Loucy (cell line): ENCODE results near the gene PDE11A.
A peak's percentile ranks its signal among the peaks of the same experiment; 100 is the strongest.

Experiments used
- H2AFZ ChIP-seq: fragments of 200-600 bp; sonication (generic); 2 replicates; pipeline ENCODE4 v1.6.0; 2016; ENCODE audit warnings: antibody characterized with exemption, mild to moderate bottlenecking, low read length, moderate library complexity
- H3F3A ChIP-seq: fragments of 200-600 bp; 2 replicates; pipeline ENCODE4 v1.6.0; 2016; ENCODE audit warnings: antibody characterized with exemption, low read depth, mild to moderate bottlenecking
- H3K27me3 ChIP-seq: fragments of 200-600 bp; sonication (generic); 2 replicates; pipeline ENCODE4 v1.6.1; 2014; ENCODE audit warnings: low read length, mild to moderate bottlenecking; ENCODE audit not compliant: insufficient read depth, poor library complexity, severe bottlenecking
- H3K36me3 ChIP-seq: fragments of 200-600 bp; sonication (generic); 2 replicates; pipeline ENCODE4 v1.6.1; 2016; ENCODE audit warnings: low read length; ENCODE audit not compliant: insufficient read depth
- H3K4me1 ChIP-seq: fragments of 200-600 bp; sonication (generic); 2 replicates; pipeline ENCODE4 v1.5.1; 2014; ENCODE audit warnings: low read length, mild to moderate bottlenecking; ENCODE audit not compliant: insufficient read depth, poor library complexity, severe bottlenecking
- H3K4me2 ChIP-seq: fragments of 200-600 bp; sonication (generic); 2 replicates; pipeline ENCODE4 v1.6.0; 2014; ENCODE audit warnings: antibody characterized with exemption, low read length, low read depth, mild to moderate bottlenecking; ENCODE audit not compliant: poor library complexity, severe bottlenecking
- H3K4me3 ChIP-seq: fragments of 200-600 bp; sonication (generic); 2 replicates; pipeline ENCODE4 v1.5.1; 2014; ENCODE audit warnings: low read length, mild to moderate bottlenecking, mixed read lengths; ENCODE audit not compliant: poor library complexity, severe bottlenecking
- H3K79me2 ChIP-seq: fragments of 200-600 bp; sonication (generic); 2 replicates; pipeline ENCODE4 v1.6.1; 2014; ENCODE audit warnings: low read length; ENCODE audit not compliant: insufficient read depth
- H3K9ac ChIP-seq: fragments of 200-600 bp; sonication (generic); 2 replicates; pipeline ENCODE4 v1.6.0; 2014; ENCODE audit warnings: mild to moderate bottlenecking, low read depth, low read length, moderate library complexity; ENCODE audit not compliant: poor library complexity, severe bottlenecking
- H3K9me2 ChIP-seq: fragments of 200-600 bp; sonication (generic); replicated peaks from 2 replicates; pipeline ENCODE4 v1.6.1; 2016; ENCODE audit warnings: low read depth, low read length, mixed read lengths
- H3K9me3 ChIP-seq: fragments of 200-600 bp; sonication (generic); 2 replicates; pipeline ENCODE4 v1.6.1; 2014; ENCODE audit warnings: mild to moderate bottlenecking, antibody characterized with exemption, low read length, low read depth; ENCODE audit not compliant: insufficient read depth
- H4K20me1 ChIP-seq: fragments of 200-600 bp; sonication (generic); 2 replicates; pipeline ENCODE4 v1.6.0; 2014; ENCODE audit warnings: antibody characterized with exemption, low read length, mild to moderate bottlenecking; ENCODE audit not compliant: insufficient read depth, poor library complexity, severe bottlenecking
- EZH2phosphoT487 ChIP-seq: fragments of 200-600 bp; IDR thresholded peaks from 2 replicates; pipeline ENCODE4 v1.6.1; 2018; ENCODE audit warnings: antibody characterized with exemption, mild to moderate bottlenecking, moderate library complexity, borderline replicate concordance
- TF ChIP-seq, protein P1 (sequence below): fragments of 200-600 bp; sonication (generic); conservative IDR thresholded peaks from 2 replicates; pipeline ENCODE4 v1.5.1; 2014; ENCODE audit warnings: mild to moderate bottlenecking, antibody characterized with exemption, low read length

The PDE11A gene

GRCh38 chr2:177617849-177618248, 454.7 kb downstream of the PDE11A start:
- Histone ChIP-seq H3K36me3 (no peaks in the 10 kb centered on the region), H3K9me3 (no peaks in the 10 kb centered on the region), H3K4me2 (peak overlapping the region; percentile 61), H3K4me1 (peaks cover 6% of the 10 kb centered on the region), H3F3A (no peaks in the 10 kb centered on the region), H4K20me1 (no peaks in the 10 kb centered on the region), H2AFZ (0 out of 2 replicates have a peak overlapping the region, but pooled peaks have one; percentile 96), H3K9me2 (no peaks in the 10 kb centered on the region), H3K79me2 (no peaks in the 10 kb centered on the region), H3K27me3 (no peaks in the 10 kb centered on the region), H3K4me3 (peak overlapping the region; percentile 80), H3K9ac (no peak overlapping the region)
- TF ChIP-seq, protein P1, sequence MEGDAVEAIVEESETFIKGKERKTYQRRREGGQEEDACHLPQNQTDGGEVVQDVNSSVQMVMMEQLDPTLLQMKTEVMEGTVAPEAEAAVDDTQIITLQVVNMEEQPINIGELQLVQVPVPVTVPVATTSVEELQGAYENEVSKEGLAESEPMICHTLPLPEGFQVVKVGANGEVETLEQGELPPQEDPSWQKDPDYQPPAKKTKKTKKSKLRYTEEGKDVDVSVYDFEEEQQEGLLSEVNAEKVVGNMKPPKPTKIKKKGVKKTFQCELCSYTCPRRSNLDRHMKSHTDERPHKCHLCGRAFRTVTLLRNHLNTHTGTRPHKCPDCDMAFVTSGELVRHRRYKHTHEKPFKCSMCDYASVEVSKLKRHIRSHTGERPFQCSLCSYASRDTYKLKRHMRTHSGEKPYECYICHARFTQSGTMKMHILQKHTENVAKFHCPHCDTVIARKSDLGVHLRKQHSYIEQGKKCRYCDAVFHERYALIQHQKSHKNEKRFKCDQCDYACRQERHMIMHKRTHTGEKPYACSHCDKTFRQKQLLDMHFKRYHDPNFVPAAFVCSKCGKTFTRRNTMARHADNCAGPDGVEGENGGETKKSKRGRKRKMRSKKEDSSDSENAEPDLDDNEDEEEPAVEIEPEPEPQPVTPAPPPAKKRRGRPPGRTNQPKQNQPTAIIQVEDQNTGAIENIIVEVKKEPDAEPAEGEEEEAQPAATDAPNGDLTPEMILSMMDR: no peak
- TF ChIP-seq EZH2phosphoT487: no peak

DNA sequence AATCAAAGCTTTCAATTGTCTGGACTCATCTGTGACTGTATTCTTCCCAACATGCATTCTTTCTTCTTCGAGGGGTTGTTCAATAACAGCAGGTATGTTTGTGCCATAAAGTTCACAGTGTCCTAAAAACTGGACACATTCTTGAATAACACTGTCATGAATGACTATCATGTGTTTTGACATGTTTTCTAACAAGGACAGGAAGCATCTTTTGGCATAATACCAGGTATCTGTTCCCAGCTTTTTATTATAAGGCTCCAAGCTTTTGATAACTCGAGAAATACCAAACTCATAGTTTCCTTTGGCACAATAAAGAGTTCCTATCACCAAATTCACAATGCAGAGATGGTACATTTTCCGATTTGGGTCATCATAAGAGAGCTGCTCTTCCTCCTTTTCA, 455.8 kb downstream of the PDE11A start:
- no peaks in the 10 kb centered on the region for H3K27me3 ChIP-seq
- no peaks in the 10 kb centered on the region for H3K9me2 ChIP-seq
- no peaks in the 10 kb centered on the region for H3K9me3 ChIP-seq
- peaks cover 6% of the 10 kb centered on the region for H3K4me1 ChIP-seq
- no peaks in the 10 kb centered on the region for H4K20me1 ChIP-seq
- TF ChIP-seq, protein P1: no peak
- TF ChIP-seq EZH2phosphoT487: no peak
- no peaks in the 10 kb centered on the region for H3F3A ChIP-seq
- H3K79me2 ChIP-seq: no peaks in the 10 kb centered on the region
- no peak overlapping the region for H2AFZ ChIP-seq
- H3K36me3 ChIP-seq: no peaks in the 10 kb centered on the region
- no peak overlapping the region for H3K9ac ChIP-seq
- H3K4me3 ChIP-seq: no peak overlapping the region
- no peak overlapping the region for H3K4me2 ChIP-seq

- Histone ChIP-seq H3K4me3 (no peak overlapping the region), H3K9ac (no peak overlapping the region), H3F3A (no peaks in the 10 kb centered on the region), H3K4me2 (no peak overlapping the region), H3K9me2 (no peaks in the 10 kb centered on the region), H4K20me1 (no peaks in the 10 kb centered on the region), H3K27me3 (no peaks in the 10 kb centered on the region), H3K36me3 (no peaks in the 10 kb centered on the region), H3K79me2 (no peaks in the 10 kb centered on the region), H2AFZ (no peak overlapping the region), H3K9me3 (no peaks in the 10 kb centered on the region), H3K4me1 (peaks cover 6% of the 10 kb centered on the region)
- no peak for TF ChIP-seq EZH2phosphoT487
- TF ChIP-seq, protein P1: no peak
These were observed 456.5 kb downstream of the PDE11A start for GRCh38 chr2:177616066-177616465.
